ENCODE data around the gene CCND1. TPM values are rescaled to one million over a fixed set of nuclear protein-coding genes. Genes with fewer than 3 reads are reported as not detected.
A peak's percentile ranks its signal among the peaks of the same experiment; 100 is the strongest.

CCND1 gene
- total and polyA plus RNA-seq, 9 of the 15 experiments (the other 6 are each of a cell fraction or from before 2014, with no cell fraction given): 0.04 to 23.3 (median 3.8) TPM

DNA sequence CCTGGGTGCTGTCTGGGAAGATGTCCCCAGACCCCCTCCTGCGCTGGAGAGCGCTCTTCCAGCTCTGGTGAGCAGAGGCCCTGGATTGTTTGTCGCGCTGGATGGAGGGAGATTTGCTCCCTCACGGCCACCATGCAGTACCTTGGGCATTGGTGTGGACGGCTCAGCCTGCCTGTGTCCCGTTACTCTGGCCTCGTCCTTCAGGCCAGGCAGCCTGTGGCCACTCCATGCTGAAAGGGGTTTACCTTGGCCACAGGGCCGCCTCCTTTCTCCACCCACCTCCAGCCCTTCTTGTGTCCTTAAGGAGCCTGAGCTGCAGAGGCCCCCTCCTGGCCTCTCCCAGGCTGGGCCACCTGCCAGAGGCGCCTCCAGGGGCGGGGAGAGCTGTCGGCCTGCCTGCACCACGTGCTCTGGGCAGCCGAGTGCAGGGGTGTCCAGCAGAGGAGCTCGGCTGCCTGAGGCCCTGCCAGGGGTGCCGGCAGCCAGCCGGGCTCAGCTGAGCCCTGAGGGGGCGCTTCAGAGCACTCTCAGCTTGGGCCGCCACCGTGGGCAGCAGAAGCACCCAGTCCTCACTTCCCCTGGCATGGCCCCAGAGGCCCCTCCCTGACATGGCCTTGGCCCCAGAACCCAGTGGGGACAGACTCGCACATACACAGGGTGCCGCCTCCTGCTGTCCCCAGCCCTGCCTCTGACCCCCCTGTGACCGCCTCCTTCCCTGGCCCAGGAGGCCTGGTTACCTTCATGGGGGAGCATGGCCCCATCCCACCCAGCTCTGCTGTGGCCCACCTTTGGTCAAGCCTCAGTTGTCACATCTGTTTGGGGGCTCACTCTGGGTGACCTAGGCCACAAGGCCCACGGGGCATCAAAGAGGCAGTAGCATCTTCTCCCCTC lies 3.4 kb downstream of the CCND1 start (continued):
- TF ChIP-seq, protein P1, sequence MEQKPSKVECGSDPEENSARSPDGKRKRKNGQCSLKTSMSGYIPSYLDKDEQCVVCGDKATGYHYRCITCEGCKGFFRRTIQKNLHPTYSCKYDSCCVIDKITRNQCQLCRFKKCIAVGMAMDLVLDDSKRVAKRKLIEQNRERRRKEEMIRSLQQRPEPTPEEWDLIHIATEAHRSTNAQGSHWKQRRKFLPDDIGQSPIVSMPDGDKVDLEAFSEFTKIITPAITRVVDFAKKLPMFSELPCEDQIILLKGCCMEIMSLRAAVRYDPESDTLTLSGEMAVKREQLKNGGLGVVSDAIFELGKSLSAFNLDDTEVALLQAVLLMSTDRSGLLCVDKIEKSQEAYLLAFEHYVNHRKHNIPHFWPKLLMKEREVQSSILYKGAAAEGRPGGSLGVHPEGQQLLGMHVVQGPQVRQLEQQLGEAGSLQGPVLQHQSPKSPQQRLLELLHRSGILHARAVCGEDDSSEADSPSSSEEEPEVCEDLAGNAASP (IDR thresholded peaks at IDR 0.05): no peak
- TF ChIP-seq ARID4B (CRISPR knock-in tag; IDR thresholded peaks at IDR 0.05) (no peak), THRAP3 (IDR thresholded peaks at IDR 0.05; ENCODE audit: borderline replicate concordance) (no peak), ZNF696 (CRISPR knock-in tag; conservative IDR thresholded peaks at IDR 0.05) (no peak), STAT5B (CRISPR knock-in tag; IDR thresholded peaks at IDR 0.05) (no peak), MECOM (CRISPR knock-in tag; IDR thresholded peaks at IDR 0.05) (no peak), CXXC5 (CRISPR knock-in tag; IDR thresholded peaks at IDR 0.05) (no peak), FIP1L1 (IDR thresholded peaks at IDR 0.05; ENCODE audit: low read depth, low read length, poor library complexity, severe bottlenecking) (no peak), KDM2B (CRISPR knock-in tag; IDR thresholded peaks at IDR 0.05) (no peak), FOXA3 (CRISPR knock-in tag; conservative IDR thresholded peaks at IDR 0.05 in 1 of 2, IDR thresholded peaks at IDR 0.05 in 1 of 2) (0 out of 4 replicates have a peak, but pooled peaks of 1 of the 2 experiments have one; percentile 31), E2F4 (CRISPR knock-in tag; IDR thresholded peaks at IDR 0.05; ENCODE audit: low read depth) (no peak), PML (IDR thresholded peaks at IDR 0.05; ENCODE audit: low read length) (no peak), IRF9 (tag; IDR thresholded peaks at IDR 0.05) (no peak), EHMT2 (IDR thresholded peaks at IDR 0.05) (no peak), MAFK (IDR thresholded peaks at IDR 0.05; ENCODE audit: low read length) (no peak), FOXA1 (IDR thresholded peaks at IDR 0.05; ENCODE audit: borderline replicate concordance) (no peak)
- TF ChIP-seq, protein P2, sequence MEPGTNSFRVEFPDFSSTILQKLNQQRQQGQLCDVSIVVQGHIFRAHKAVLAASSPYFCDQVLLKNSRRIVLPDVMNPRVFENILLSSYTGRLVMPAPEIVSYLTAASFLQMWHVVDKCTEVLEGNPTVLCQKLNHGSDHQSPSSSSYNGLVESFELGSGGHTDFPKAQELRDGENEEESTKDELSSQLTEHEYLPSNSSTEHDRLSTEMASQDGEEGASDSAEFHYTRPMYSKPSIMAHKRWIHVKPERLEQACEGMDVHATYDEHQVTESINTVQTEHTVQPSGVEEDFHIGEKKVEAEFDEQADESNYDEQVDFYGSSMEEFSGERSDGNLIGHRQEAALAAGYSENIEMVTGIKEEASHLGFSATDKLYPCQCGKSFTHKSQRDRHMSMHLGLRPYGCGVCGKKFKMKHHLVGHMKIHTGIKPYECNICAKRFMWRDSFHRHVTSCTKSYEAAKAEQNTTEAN (CRISPR knock-in tag; IDR thresholded peaks at IDR 0.05): no peak
